IPS-15b (cell line): ENCODE data around the gene SSH3.
"Not testable (repeated sequence)": the region's sequence is repeated elsewhere in the genome, so short reads cannot be mapped to it uniquely, and the experiment has no call there.

Experiments
- H3K27me3 ChIP-seq: one replicate; pipeline ENCODE4 v1.6.1; 2013; ENCODE audit warnings: low read length; ENCODE audit not compliant: control insufficient read depth, insufficient read depth
- H3K36me3 ChIP-seq: one replicate; pipeline ENCODE4 v1.6.1; 2013; ENCODE audit warnings: low read length; ENCODE audit not compliant: control insufficient read depth, insufficient read depth
- H3K4me1 ChIP-seq: one replicate; pipeline ENCODE4 v1.6.1; 2013; ENCODE audit warnings: mild to moderate bottlenecking, low read length; ENCODE audit not compliant: control insufficient read depth, insufficient read depth
- H3K4me3 ChIP-seq: one replicate; pipeline ENCODE4 v1.5.1; 2013; ENCODE audit warnings: low read depth, low read length
- H3K9ac ChIP-seq: one replicate; pipeline ENCODE4 v1.6.1; 2013; ENCODE audit warnings: low read depth, mild to moderate bottlenecking, low read length
- H3K9me3 ChIP-seq: one replicate; pipeline ENCODE4 v1.6.1; 2013; ENCODE audit warnings: mild to moderate bottlenecking, low read length; ENCODE audit not compliant: control insufficient read depth, insufficient read depth

Gene SSH3, protein sequence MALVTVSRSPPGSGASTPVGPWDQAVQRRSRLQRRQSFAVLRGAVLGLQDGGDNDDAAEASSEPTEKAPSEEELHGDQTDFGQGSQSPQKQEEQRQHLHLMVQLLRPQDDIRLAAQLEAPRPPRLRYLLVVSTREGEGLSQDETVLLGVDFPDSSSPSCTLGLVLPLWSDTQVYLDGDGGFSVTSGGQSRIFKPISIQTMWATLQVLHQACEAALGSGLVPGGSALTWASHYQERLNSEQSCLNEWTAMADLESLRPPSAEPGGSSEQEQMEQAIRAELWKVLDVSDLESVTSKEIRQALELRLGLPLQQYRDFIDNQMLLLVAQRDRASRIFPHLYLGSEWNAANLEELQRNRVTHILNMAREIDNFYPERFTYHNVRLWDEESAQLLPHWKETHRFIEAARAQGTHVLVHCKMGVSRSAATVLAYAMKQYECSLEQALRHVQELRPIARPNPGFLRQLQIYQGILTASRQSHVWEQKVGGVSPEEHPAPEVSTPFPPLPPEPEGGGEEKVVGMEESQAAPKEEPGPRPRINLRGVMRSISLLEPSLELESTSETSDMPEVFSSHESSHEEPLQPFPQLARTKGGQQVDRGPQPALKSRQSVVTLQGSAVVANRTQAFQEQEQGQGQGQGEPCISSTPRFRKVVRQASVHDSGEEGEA

DNA sequence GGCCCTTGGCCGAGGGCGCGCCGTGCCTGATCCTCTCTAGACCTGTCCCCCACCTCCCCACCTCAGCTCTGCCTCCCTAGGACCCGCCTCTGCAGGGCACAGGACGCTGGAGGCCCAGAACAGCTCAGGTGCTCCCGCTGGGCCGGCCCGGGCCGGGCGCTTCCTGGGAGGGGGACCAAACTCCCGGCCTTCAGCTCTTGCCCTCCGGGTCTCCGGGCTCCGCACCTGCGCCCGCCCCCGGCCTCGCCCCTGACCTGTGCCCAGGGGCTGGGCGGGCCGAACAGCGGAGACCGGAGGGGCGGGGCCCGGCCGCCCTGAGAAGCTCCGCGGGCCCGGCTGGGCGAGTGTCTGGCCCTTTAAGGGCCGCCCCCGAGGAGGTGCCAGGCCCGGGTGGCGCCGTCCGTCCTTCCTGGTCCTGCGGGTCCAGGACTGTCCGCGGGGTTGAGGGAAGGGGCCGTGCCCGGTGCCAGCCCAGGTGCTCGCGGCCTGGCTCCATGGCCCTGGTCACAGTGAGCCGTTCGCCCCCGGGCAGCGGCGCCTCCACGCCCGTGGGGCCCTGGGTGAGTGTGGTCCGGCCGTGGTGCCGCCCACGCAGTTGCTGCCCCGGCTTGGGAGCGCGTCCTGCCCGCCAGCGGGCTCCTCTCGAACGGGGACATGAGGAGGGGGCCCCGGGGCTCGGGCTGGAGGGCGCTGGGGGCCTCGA lies at the start of gene SSH3:
SSH3 (plus strand) TSS at position 399 of the 703 bp plus-strand sequence; CDS start at position 495, 96 bp downstream.
- Histone ChIP-seq H3K36me3 (peaks cover 19% of the 10 kb centered on the region), H3K27me3 (peaks cover 3% of the 10 kb centered on the region), H3K4me3 (peak within 1 kb of the TSS; percentile 68), H3K9ac (peak within 1 kb of the TSS; percentile 79), H3K9me3 (no peaks in the 10 kb centered on the region), H3K4me1 (no peaks in the 10 kb centered on the region)

DNA sequence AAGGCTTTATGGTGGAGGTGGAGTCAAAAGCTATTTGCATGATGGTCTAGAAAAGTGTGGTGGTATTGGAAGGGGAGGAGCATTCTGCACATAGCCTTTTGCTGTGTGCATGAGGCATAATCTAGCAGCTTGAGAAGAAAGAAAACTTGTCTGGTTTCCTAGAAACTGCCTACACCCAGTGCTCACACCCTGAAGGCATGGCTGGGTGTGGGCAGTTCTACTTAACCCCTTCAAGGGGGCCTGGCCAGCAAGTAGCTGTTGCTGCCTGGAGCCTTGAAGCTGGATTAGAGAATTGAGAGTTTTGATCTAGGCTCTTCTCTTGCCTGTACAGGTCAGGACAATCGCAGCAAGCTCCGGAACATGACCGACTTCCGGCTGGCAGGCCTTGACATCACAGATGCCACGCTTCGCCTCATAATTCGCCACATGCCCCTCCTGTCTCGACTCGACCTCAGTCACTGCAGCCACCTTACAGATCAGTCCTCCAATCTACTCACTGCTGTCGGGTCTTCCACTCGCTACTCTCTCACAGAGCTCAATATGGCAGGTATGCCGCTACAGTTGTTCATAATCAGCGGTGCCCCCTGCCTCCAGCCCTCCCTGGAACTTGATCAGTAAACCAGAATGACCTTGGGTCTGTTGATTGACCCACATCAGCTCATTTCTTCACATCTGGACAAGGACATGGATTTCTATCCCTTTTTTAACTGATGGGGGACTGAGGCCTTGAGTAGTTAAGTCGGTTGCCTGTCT lies 49.3 kb upstream of the SSH3 start:
- H3K4me3 ChIP-seq, result no peak overlapping the region
- no peaks in the 10 kb centered on the region for H3K9me3 ChIP-seq
- no peaks in the 10 kb centered on the region for H3K4me1 ChIP-seq
- peaks cover 74% of the 10 kb centered on the region for H3K36me3 ChIP-seq
- no peaks in the 10 kb centered on the region for H3K27me3 ChIP-seq
- H3K9ac ChIP-seq, result no peak overlapping the region

DNA sequence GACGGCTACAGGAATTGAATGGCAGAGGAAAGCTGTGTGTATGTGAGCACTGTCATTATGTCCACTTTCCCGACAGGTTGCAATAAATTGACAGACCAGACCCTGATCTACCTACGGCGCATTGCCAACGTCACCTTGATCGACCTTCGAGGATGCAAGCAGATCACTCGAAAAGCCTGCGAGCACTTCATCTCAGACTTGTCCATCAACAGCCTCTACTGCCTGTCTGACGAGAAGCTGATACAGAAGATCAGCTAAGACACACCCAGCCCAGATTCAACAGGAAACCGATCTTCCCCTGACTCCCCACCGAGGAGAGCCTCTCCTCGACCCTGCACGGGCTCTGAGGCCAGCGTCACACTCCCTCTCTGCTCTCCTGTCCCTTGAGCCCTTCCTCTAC lies 48.5 kb upstream of the SSH3 start:
- Histone ChIP-seq H3K27me3 (no peaks in the 10 kb centered on the region), H3K9me3 (no peaks in the 10 kb centered on the region), H3K36me3 (peaks cover 67% of the 10 kb centered on the region), H3K9ac (no peak overlapping the region), H3K4me3 (no peak overlapping the region), H3K4me1 (no peaks in the 10 kb centered on the region)

DNA sequence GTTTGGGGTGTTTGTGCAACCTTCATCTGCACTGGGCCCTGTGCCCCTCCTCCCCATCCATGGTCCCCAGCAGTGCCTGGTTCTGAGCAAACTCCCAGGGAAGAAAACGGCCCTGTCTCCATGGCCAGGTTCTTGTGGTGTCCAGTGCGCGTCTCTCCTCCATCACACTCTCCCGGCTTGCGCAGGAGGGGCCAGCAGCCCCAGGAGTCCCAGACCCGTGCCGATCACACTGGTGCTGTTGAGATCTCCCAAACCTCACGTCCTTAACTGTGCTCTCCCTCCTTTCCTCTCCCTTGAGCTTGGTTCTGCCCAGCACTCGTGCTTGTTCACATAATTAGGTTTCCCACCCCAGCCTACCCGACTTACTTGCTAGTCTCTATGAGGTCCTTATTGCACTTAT lies 48.0 kb upstream of the SSH3 start:
- H3K36me3 ChIP-seq, result peaks cover 61% of the 10 kb centered on the region

GRCh38 chr11:67255864-67256263 lies 47.5 kb upstream of the SSH3 start:
- Histone ChIP-seq H3K27me3 (no peaks in the 10 kb centered on the region), H3K36me3 (peaks cover 56% of the 10 kb centered on the region), H3K9ac (no peak overlapping the region), H3K9me3 (no peaks in the 10 kb centered on the region), H3K4me3 (no peak overlapping the region), H3K4me1 (no peaks in the 10 kb centered on the region)

More for the DNA sequence above, 48.0 kb upstream of the SSH3 start:
- Histone ChIP-seq H3K4me1 (no peaks in the 10 kb centered on the region), H3K9ac (no peak overlapping the region), H3K9me3 (no peaks in the 10 kb centered on the region), H3K27me3 (no peaks in the 10 kb centered on the region), H3K4me3 (no peak overlapping the region)

DNA sequence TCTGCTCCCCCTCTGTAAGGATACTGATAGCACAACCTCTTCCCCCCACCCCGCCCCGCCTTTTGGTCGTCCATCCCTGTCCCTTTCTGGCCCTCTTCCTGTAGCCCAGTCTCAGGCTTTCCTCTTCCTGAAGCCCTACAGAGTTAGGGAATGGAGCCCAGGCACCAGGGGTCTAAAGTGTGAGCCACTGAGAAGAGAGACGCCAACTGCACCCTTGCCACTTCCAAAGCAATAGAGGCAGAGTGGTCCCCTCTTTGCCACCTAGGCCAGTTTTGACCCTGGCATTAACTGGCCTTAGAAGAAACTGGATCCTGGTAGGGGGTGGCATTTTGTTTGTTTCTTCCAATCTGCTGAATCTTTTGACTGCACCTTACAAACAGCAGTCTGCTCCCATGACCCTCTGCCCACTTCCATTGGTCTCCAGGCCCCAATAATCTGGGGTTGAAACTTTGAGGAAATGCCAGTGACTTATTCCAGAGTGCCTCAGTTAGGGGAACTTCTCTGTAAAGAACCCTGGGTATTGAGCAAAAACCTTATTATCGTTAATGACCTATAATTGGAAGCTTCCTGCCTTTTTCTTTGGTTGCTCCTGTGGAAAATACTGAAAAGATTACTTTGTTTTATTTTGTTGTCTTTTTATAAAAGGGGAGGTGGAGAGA lies 46.7 kb upstream of the SSH3 start:
- H3K4me1 ChIP-seq, result no peaks in the 10 kb centered on the region
- H3K4me3 ChIP-seq, result no peak overlapping the region
- no peaks in the 10 kb centered on the region for H3K27me3 ChIP-seq
- peaks cover 49% of the 10 kb centered on the region for H3K36me3 ChIP-seq
- no peaks in the 10 kb centered on the region for H3K9me3 ChIP-seq
- H3K9ac ChIP-seq, result no peak overlapping the region

- H3K4me3 ChIP-seq, result no peak overlapping the region
- no peaks in the 10 kb centered on the region for H3K9me3 ChIP-seq
- peaks cover 12% of the 10 kb centered on the region for H3K36me3 ChIP-seq
- H3K9ac ChIP-seq, result no peak overlapping the region
- peaks cover 7% of the 10 kb centered on the region for H3K4me1 ChIP-seq
- H3K27me3 ChIP-seq, result peaks cover 20% of the 10 kb centered on the region
Observed at GRCh38 chr11:67260406-67260805, 42.9 kb upstream of the SSH3 start.

- peaks cover 26% of the 10 kb centered on the region for H3K27me3 ChIP-seq
- H3K9ac ChIP-seq, H3K36me3 ChIP-seq, H3K4me1 ChIP-seq, H3K9me3 ChIP-seq: not testable (repeated sequence)
- peak overlapping the region; percentile 72 for H3K4me3 ChIP-seq
Observed at GRCh38 chr11:67260885-67261639, 42.3 kb upstream of the SSH3 start.

DNA sequence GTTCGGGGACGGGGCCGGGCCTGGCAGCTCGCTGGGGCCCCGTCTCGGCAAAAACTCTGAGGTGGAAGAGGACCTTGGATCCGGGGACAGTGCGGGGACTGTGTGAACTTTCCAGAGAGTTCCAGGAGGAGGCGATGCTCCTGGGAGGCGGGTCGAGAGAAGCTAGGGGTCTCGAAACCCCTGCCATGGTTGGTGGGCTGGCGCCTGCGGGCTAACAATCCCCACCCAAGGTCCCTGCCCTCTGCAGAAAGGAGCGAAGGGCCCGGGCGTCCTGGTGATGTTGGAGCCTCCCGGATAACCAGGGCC lies 41.7 kb upstream of the SSH3 start:
- no peaks in the 10 kb centered on the region for H3K9me3 ChIP-seq
- H3K36me3 ChIP-seq, result peaks cover 4% of the 10 kb centered on the region
- H3K27me3 ChIP-seq, result peaks cover 26% of the 10 kb centered on the region
- H3K4me1 ChIP-seq, result peaks cover 7% of the 10 kb centered on the region
- peak overlapping the region; percentile 72 for H3K4me3 ChIP-seq
- no peak overlapping the region for H3K9ac ChIP-seq

DNA sequence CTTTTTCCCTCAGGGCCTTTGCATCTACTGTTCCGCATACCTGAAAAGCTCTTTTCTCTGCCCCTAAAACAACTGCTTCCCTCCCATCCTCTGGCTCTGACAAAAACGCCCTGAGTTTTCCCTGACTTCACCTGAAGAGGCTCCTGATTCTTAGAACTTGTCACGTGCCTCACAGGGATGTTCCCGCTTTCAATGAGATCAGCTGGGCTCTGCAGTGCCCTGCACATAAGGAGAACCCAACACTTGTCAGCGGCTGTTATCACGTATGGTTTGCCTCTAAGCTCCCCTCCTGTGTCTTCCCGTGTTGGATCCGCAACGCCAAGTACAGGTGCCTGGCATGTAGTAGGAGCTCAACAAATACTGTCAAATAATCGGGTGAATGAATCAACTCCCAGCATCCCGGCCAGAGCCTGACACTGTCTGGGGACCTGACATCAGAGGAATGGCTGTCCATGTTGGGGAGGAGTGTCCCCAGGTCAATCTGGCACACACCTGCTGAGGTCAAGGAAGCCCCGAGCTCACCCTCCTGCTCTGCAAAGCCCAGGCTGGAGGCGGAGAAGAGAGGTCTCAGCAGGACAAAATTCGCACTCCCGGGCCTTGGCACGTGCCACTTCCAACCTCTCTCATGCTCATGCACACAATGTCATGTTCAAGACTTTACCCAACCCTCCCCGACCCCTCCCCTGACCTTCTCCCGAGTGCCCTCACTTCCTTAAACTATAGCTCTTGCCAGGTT lies 41.2 kb upstream of the SSH3 start:
- Histone ChIP-seq H3K36me3 (peaks cover 2% of the 10 kb centered on the region), H3K27me3 (peaks cover 26% of the 10 kb centered on the region), H3K9me3 (no peaks in the 10 kb centered on the region), H3K4me3 (peak overlapping the region; percentile 72), H3K9ac (no peak overlapping the region), H3K4me1 (peaks cover 7% of the 10 kb centered on the region)
